HepG2 (cell line): ENCODE measurements around the gene CTAGE9. TPM values are rescaled to one million over a fixed set of nuclear protein-coding genes. Genes with fewer than 3 reads are reported as not detected.

Experiments
- ATAC-seq: fragments of 200-7000 bp; cut with Tn5 transposase; 3 replicates; pipeline ENCODE4 v1.9.1; 2020; ENCODE audit warnings: mild to moderate bottlenecking, moderate library complexity
- BruUV-seq: library from RNA; stranded (reverse); fragments of 400-500 nt; replicated peaks from 2 replicates; lab custom pipeline; 2021; lab: Mats Ljungman, UMichigan
- CTCF ChIA-PET: fragments of 300-600 bp; formaldehyde crosslinking; extraction: SDS; loops from one replicate; lab custom pipeline; 2021; ENCODE audit warnings: low total read pairs, inconsistent platforms, low intra/inter-chr PET ratio; lab: Yijun Ruan, JAX
- POLR2A ChIA-PET: fragments of 350-600 bp; sonication (Branson Sonifier 250); formaldehyde crosslinking; loops from one replicate; lab custom pipeline; 2020; ENCODE audit warnings: antibody characterized with exemption, inconsistent platforms; lab: Yijun Ruan, JAX
- DNase-seq: peaks from one replicate; pipeline ENCODE4 v3.0.0-alpha.2; 2015; ENCODE audit warnings: low spot score
- FAIRE-seq: peaks from 3 replicates; lab custom pipeline; 2011; peaks lifted over from hg19 to GRCh38; lab: Jason Lieb, UNC
- H2AFZ ChIP-seq: one replicate; pipeline ENCODE4 v1.6.1; 2011; ENCODE audit warnings: low read length, inconsistent platforms
- H3K27ac ChIP-seq: fragments of 300-600 bp; 3 replicates; pipeline ENCODE4 v1.8.0; 2011; ENCODE audit warnings: mixed run types, mild to moderate bottlenecking, mixed read lengths, low read length, inconsistent platforms; ENCODE audit not compliant: insufficient read depth; ENCODE audit errors: extremely low read length
- H3K27me3 ChIP-seq, 2 experiments: fragments of 200-600 bp in 1 of 2; 2 replicates in 1 of 2; 3 replicates in 1 of 2; pipeline versions ENCODE4 v1.6.0 to v1.8.0; 2011; ENCODE audit warnings: low read length in 2 of 2, mild to moderate bottlenecking in 2 of 2, moderate library complexity in 2 of 2, inconsistent platforms in 1 of 2; ENCODE audit not compliant: insufficient read depth in 2 of 2, control insufficient read depth in 1 of 2
- H3K36me3 ChIP-seq, 2 experiments: fragments of 200-600 bp in 1 of 2; replicated peaks in 1 of 2; 2 replicates in 1 of 2; 3 replicates in 1 of 2; pipeline versions ENCODE4 v1.5.1 to v1.8.0; 2011; ENCODE audit warnings: low read length in 2 of 2, inconsistent platforms in 1 of 2; ENCODE audit not compliant: insufficient read depth in 2 of 2, control insufficient read depth in 1 of 2
- H3K4me1 ChIP-seq: 2 replicates; pipeline ENCODE4 v1.5.1; 2012; ENCODE audit warnings: low read length, inconsistent platforms; ENCODE audit not compliant: insufficient read depth
- H3K4me2 ChIP-seq: 2 replicates; pipeline ENCODE4 v1.6.0; 2011; ENCODE audit warnings: low read depth, low read length, inconsistent platforms
- H3K4me3 ChIP-seq, 3 experiments: fragments of 200-600 bp in 1 of 3; sonication (generic), shearing (Covaris generic) in 1 of 3; replicated peaks in 1 of 3; 2 replicates each; pipeline ENCODE4 v1.5.1; 2011 to 2016; ENCODE audit warnings: low read length in 3 of 3, inconsistent platforms in 2 of 3, low read depth in 2 of 3, mild to moderate bottlenecking in 2 of 3, control low read depth in 1 of 3, mixed read lengths in 1 of 3; ENCODE audit not compliant: insufficient read depth in 1 of 3
- H3K79me2 ChIP-seq: one replicate; pipeline ENCODE4 v1.6.1; 2011; ENCODE audit warnings: low read length, inconsistent platforms; ENCODE audit not compliant: insufficient read depth
- H3K9ac ChIP-seq: 2 replicates; pipeline ENCODE4 v1.6.0; 2011; ENCODE audit warnings: mild to moderate bottlenecking, low read depth, low read length, inconsistent platforms; ENCODE audit not compliant: insufficient read depth
- H3K9me3 ChIP-seq: 2 replicates; pipeline ENCODE4 v1.5.1; 2012; ENCODE audit warnings: mild to moderate bottlenecking, low read length
- H4K20me1 ChIP-seq: 2 replicates; pipeline ENCODE4 v1.6.0; 2011; ENCODE audit warnings: inconsistent platforms, mild to moderate bottlenecking, low read length, moderate library complexity; ENCODE audit not compliant: insufficient read depth
- BATF2 ChIP-seq: sonication (generic); formaldehyde crosslinking; IDR thresholded peaks from 2 replicates; pipeline ENCODE4 v1.8.0; 2022; ENCODE audit warnings: mild to moderate bottlenecking, missing genetic modification reagents, moderate library complexity
- CC2D1A ChIP-seq: sonication (generic); formaldehyde crosslinking; IDR thresholded peaks from 2 replicates; pipeline ENCODE4 v1.8.1; 2023; ENCODE audit warnings: mild to moderate bottlenecking, missing genetic modification reagents
- DRAP1 ChIP-seq: IDR thresholded peaks from 2 replicates; pipeline ENCODE4 v1.6.1; 2016; ENCODE audit warnings: missing genetic modification reagents, missing compliant biosample characterization
- SMARCC2 ChIP-seq: fragments of 450-650 bp; IDR thresholded peaks from 2 replicates; pipeline ENCODE4 v1.6.1; 2017; ENCODE audit warnings: antibody characterized with exemption, mild to moderate bottlenecking
- SNAPC5 ChIP-seq: sonication (generic); formaldehyde crosslinking; IDR thresholded peaks from 2 replicates; pipeline ENCODE4 v1.8.1; 2023; ENCODE audit warnings: mild to moderate bottlenecking, missing genetic modification reagents, borderline replicate concordance
- ZBTB7B ChIP-seq: sonication (generic); formaldehyde crosslinking; IDR thresholded peaks from 2 replicates; pipeline ENCODE4 v1.4.0; 2020; ENCODE audit warnings: missing genetic modification reagents
- ZMAT3 ChIP-seq: sonication (generic); formaldehyde crosslinking; conservative IDR thresholded peaks from 2 replicates; pipeline ENCODE4 v1.7.0; 2021; ENCODE audit warnings: missing genetic modification reagents
- ZNF646 ChIP-seq: sonication (generic); formaldehyde crosslinking; IDR thresholded peaks from 2 replicates; pipeline ENCODE4 v1.9.0; 2021; ENCODE audit warnings: mild to moderate bottlenecking, missing genetic modification reagents
- WGBS: methylation state at CpG from one replicate; pipeline ENCODE4 v1.1.6; 2017; ENCODE audit warnings: low lambda C conversion rate; 5-methylcytosine and 5-hydroxymethylcytosine counted together
- in situ Hi-C: cut with HindIII; loops from 2 replicates; pipeline ENCODE4 v1.10.0; 2017; ENCODE audit warnings: low pct_unique_long_range_greater_than_20kb; ENCODE audit not compliant: extremely low pct_ligation_motif_present
- intact Hi-C: fragments of 100-400 bp; cut with micrococcal nuclease; formaldehyde crosslinking; loops from one replicate; pipeline ENCODE4 v1.10.0; 2022; ENCODE audit not compliant: unreplicated experiment
- polyA plus RNA-seq, 8 experiments: library from polyadenylated mRNA; depleted of rRNA in 3 of 8; stranded (reverse) in 7 of 8; unstranded in 1 of 8; fragments of >200 nt; fragmentation: Illumina TruSeq in 4 of 8; extraction: Trizol in 4 of 8; gene quantifications; 2 replicates each; pipeline versions ENCODE4 v1.2.1 to v1.2.3, GENCODE V29; 2011 to 2016; ENCODE audit warnings: low read depth in 4 of 8, missing spikeins in 1 of 8, mixed read lengths in 1 of 8; ENCODE audit not compliant: insufficient read depth in 1 of 8
- total RNA-seq, 5 experiments: library from RNA; depleted of rRNA; stranded (reverse); fragments of >200 nt; fragmentation: Illumina TruSeq; extraction: Trizol; gene quantifications; 2 replicates each; pipeline ENCODE4 v1.2.3, GENCODE V29; 2016; ENCODE audit warnings: low read depth in 1 of 5

CTAGE9 gene
- total and polyA plus RNA-seq, 2 of the 13 experiments (the other 11 are each of a cell fraction or from before 2014, with no cell fraction given) = not detected

- Histone ChIP-seq H3K4me3 (no peak overlapping the region), H3K9me3 (no peaks in the 10 kb centered on the region), H3K27ac (no peak overlapping the region), H3K36me3 (peaks cover 11 to 33% of the 10 kb centered on the region in 2 experiments), H3K9ac (no peak overlapping the region), H3K4me2 (no peak overlapping the region), H3K27me3 (no peaks in the 10 kb centered on the region), H3K4me1 (peaks cover 14% of the 10 kb centered on the region), H3K79me2 (no peaks in the 10 kb centered on the region)
- POLR2A ChIA-PET = no interaction called here
- no peak for FAIRE-seq
- in situ Hi-C loops = no loop called here
- ATAC-seq = no peak
- intact Hi-C loops = no loop called here
- TF ChIP-seq ZBTB7B (CRISPR knock-in tag) (no peak), ZMAT3 (CRISPR knock-in tag) (no peak)
- TF ChIP-seq, all 625 proteins: peak for 0
- no peak for DNase-seq
- BruUV-seq = no TSS peak
- Histone ChIP-seq H4K20me1 (no peaks in the 10 kb centered on the region), H2AFZ (no peak overlapping the region)
- CTCF ChIA-PET = no interaction called here
- WGBS = 94% methylated on average over 3 of the region's 3 CpGs
Observed at GRCh38 chr6:131741688-131742393, 31.0 kb upstream of the CTAGE9 start.

- intact Hi-C loops (no loop called here), in situ Hi-C loops (no loop called here)
- 98% methylated on average over 4 of the region's 4 CpGs for WGBS
- H3K4me1 ChIP-seq = peaks cover 14% of the 10 kb centered on the region
- H4K20me1 ChIP-seq = no peaks in the 10 kb centered on the region
- H3K36me3 ChIP-seq = peaks cover 10 to 42% of the 10 kb centered on the region in 2 experiments
- ChIA-PET POLR2A (no interaction called here), CTCF (no interaction called here)
- H3K27me3 ChIP-seq = no peaks in the 10 kb centered on the region
- no peak overlapping the region for H3K4me3 ChIP-seq
- DNase-seq = no peak
- H3K79me2 ChIP-seq = no peaks in the 10 kb centered on the region
- BruUV-seq = no TSS peak
- no peak overlapping the region for H3K4me2 ChIP-seq
- no peak overlapping the region for H3K9ac ChIP-seq
- no peak for FAIRE-seq
- no peak for ATAC-seq
- no peak overlapping the region for H3K27ac ChIP-seq
- H3K9me3 ChIP-seq = no peaks in the 10 kb centered on the region
- no peak overlapping the region for H2AFZ ChIP-seq
- TF ChIP-seq ZNF646 (CRISPR knock-in tag) (no peak), SNAPC5 (CRISPR knock-in tag) (no peak), SMARCC2 (no peak), DRAP1 (CRISPR knock-in tag) (no peak), BATF2 (CRISPR knock-in tag) (no peak), CC2D1A (CRISPR knock-in tag) (no peak)
Observed at GRCh38 chr6:131740161-131740560, 29.3 kb upstream of the CTAGE9 start.
